NCI-H187 treated with DMSO at 0.1 percent for 48 hours (cell line): ENCODE measurements around the gene ACAD11.

Experiments
- DNase-seq: peaks from one replicate; lab custom pipeline; 2025; lab: John Stamatoyannopoulos, UW

ACAD11 gene

GRCh38 chr3:132550579-132551305 lies 108.9 kb downstream of the ACAD11 start:
- DNase-seq, result no peak

GRCh38 chr3:132549890-132550578 lies 109.6 kb downstream of the ACAD11 start:
- no peak for DNase-seq

GRCh38 chr3:132549169-132549568 lies 110.4 kb downstream of the ACAD11 start:
- DNase-seq, result no peak

GRCh38 chr3:132545471-132545870 lies 114.1 kb downstream of the ACAD11 start:
- no peak for DNase-seq

- no peak for DNase-seq
These were observed 115.5 kb downstream of the ACAD11 start for GRCh38 chr3:132544130-132544529.

GRCh38 chr3:132543011-132543739 lies 116.4 kb downstream of the ACAD11 start:
- DNase-seq, result no peak

GRCh38 chr3:132542577-132542976 lies 117.0 kb downstream of the ACAD11 start:
- DNase-seq, result no peak

- no peak for DNase-seq
These were observed 119.9 kb downstream of the ACAD11 start for GRCh38 chr3:132539681-132540080.

GRCh38 chr3:132538072-132538471 lies 121.5 kb downstream of the ACAD11 start:
- DNase-seq, result no peak

GRCh38 chr3:132537297-132537696 lies 122.3 kb downstream of the ACAD11 start:
- DNase-seq, result no peak

- no peak for DNase-seq
These were observed 123.0 kb downstream of the ACAD11 start for GRCh38 chr3:132536442-132537153.

- no peak for DNase-seq
These were observed 123.8 kb downstream of the ACAD11 start for GRCh38 chr3:132535575-132536441.

- no peak for DNase-seq
These were observed 129.0 kb downstream of the ACAD11 start for GRCh38 chr3:132530624-132531023.

GRCh38 chr3:132522353-132522752 lies 137.3 kb downstream of the ACAD11 start:
- DNase-seq, result no peak

- DNase-seq, result no peak
These were observed 137.7 kb downstream of the ACAD11 start for GRCh38 chr3:132521901-132522300.

- DNase-seq, result no peak
These were observed 139.7 kb downstream of the ACAD11 start for GRCh38 chr3:132519914-132520313.

GRCh38 chr3:132517311-132517710 lies 142.3 kb downstream of the ACAD11 start:
- no peak for DNase-seq

- DNase-seq, result peak; percentile 94
These were observed 146.6 kb downstream of the ACAD11 start for GRCh38 chr3:132513057-132513456.

GRCh38 chr3:132509506-132509905 lies 150.1 kb downstream of the ACAD11 start:
- DNase-seq, result no peak

- no peak for DNase-seq
These were observed 150.5 kb downstream of the ACAD11 start for GRCh38 chr3:132509096-132509495.
